Lung (tissue), 12 donors: ENCODE results near the gene DOC2B. TPM values are rescaled to one million over a fixed set of nuclear protein-coding genes. Genes with fewer than 3 reads are reported as not detected.
"Not testable (repeated sequence)": the region's sequence is repeated elsewhere in the genome, so short reads cannot be mapped to it uniquely, and the experiment has no call there.

Experiments
- ATAC-seq: fragments of 200-7000 bp; cut with Tn5 transposase; one replicate; pipeline ENCODE4 v1.9.1; 2020; ENCODE audit warnings: moderate number of reproducible peaks; ENCODE audit not compliant: insufficient read depth, low FRiP score
- DNase-seq, 3 donors: peaks; one replicate each; pipeline ENCODE4 v3.0.0-alpha.2; 2013 to 2017
- H3K27ac ChIP-seq, 2 donors: one replicate each; pipeline ENCODE4 v1.5.1; 2013; ENCODE audit warnings: mild to moderate bottlenecking in 2 of 2, moderate library complexity in 2 of 2, control low read depth in 1 of 2, inconsistent platforms in 1 of 2, low read depth in 1 of 2, low read length in 1 of 2
- H3K27me3 ChIP-seq, 3 donors: one replicate each; pipeline ENCODE4 v1.5.1; 2013; ENCODE audit warnings: low read length in 2 of 3; ENCODE audit not compliant: control insufficient read depth in 3 of 3, insufficient read depth in 3 of 3
- H3K36me3 ChIP-seq, 4 donors: one replicate each; pipeline ENCODE4 v1.5.1; 2013; ENCODE audit warnings: low read length in 4 of 4, mild to moderate bottlenecking in 1 of 4, moderate library complexity in 1 of 4; ENCODE audit not compliant: control insufficient read depth in 4 of 4, insufficient read depth in 4 of 4
- H3K4me1 ChIP-seq, 5 donors: one replicate each; pipeline ENCODE4 v1.5.1; 2013; ENCODE audit warnings: low read length in 5 of 5, mild to moderate bottlenecking in 2 of 5, moderate library complexity in 1 of 5; ENCODE audit not compliant: control insufficient read depth in 5 of 5, insufficient read depth in 5 of 5
- H3K4me3 ChIP-seq: one replicate; pipeline ENCODE4 v1.5.1; 2013; ENCODE audit warnings: mild to moderate bottlenecking, control low read depth, moderate library complexity
- H3K9ac ChIP-seq, 2 donors: one replicate each; pipeline ENCODE4 v1.5.1; 2013; ENCODE audit warnings: low read length in 2 of 2, control low read depth in 1 of 2; ENCODE audit not compliant: insufficient read depth in 1 of 2
- H3K9me3 ChIP-seq, 4 donors: one replicate each; pipeline ENCODE4 v1.5.1; 2013; ENCODE audit warnings: low read length in 3 of 4, mild to moderate bottlenecking in 1 of 4, moderate library complexity in 1 of 4; ENCODE audit not compliant: control insufficient read depth in 4 of 4, insufficient read depth in 3 of 4
- WGBS, 2 donors: extraction: QIAGEN DNeasy Blood & Tissue Kit; methylation state at CpG; one replicate each; pipeline ENCODE4 v1.1.7; 2013; 5-methylcytosine and 5-hydroxymethylcytosine counted together
- polyA plus RNA-seq, 2 donors: library from polyadenylated mRNA; stranded (reverse); fragments of 200-250 nt; gene quantifications; one replicate each; pipeline ENCODE4 v1.2.1, GENCODE V29; 2013
- total RNA-seq, 2 donors: library from RNA; depleted of rRNA in 1 of 2; stranded (reverse); fragments of >200 nt in 1 of 2; gene quantifications; one replicate each; pipeline ENCODE4 v1.2.1, GENCODE V29; 2014 to 2021
- TF ChIP-seq, protein P1 (sequence below): IDR thresholded peaks from 2 replicates; pipeline ENCODE4 v1.5.1; 2012; ENCODE audit warnings: mild to moderate bottlenecking; ENCODE audit errors: control extremely low read depth, extremely low read depth
- donor health status: control.
- donor health status: control.
- donor health status: Bipolar disorder and iron deficiency.
- donor health status: healthy.
- donor health status: DM: yes; HTN: yes; CAD: no.

The DOC2B gene
- total and polyA plus RNA-seq, 4 donors, result 3.0 to 7.5 (median 5.3) TPM

DNA sequence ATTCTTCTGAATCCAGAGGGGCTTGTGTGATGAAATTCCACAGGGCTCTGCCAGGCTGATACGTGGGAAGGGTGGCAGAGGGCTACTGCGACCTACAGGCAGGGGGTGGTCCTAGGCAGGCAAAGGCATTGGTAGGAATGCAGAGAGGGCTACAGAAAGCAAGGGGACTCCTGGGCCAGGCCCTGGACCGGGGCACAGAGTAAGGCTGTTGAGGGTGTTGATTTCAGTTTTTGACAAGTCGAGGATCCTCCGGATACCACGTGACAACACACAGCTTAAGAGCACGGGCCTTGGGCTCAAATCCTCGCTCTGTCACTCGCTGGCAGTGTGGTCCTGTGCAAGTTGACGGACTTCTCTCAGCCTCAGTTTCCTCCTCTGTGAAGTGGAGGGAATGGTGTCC, 19.1 kb upstream of the DOC2B start:
- Histone ChIP-seq H3K27ac (peak overlapping the region in 1 of 2 donors; percentile 26), H3K36me3 (no peaks in the 10 kb centered on the region), H3K4me1 (peaks cover 0 to 19% (median 0%) of the 10 kb centered on the region in 5 donors), H3K4me3 (no peak overlapping the region), H3K9ac (no peak overlapping the region), H3K9me3 (no peaks in the 10 kb centered on the region), H3K27me3 (peaks cover 0 to 5% (median 0%) of the 10 kb centered on the region in 3 donors)
- ATAC-seq (no peak), DNase-seq (peak in 1 of 3 donors; percentile 20)
- 63 to 67% methylated on average over 10 of the region's 10 CpGs for WGBS, 2 donors
- TF ChIP-seq, protein P1, sequence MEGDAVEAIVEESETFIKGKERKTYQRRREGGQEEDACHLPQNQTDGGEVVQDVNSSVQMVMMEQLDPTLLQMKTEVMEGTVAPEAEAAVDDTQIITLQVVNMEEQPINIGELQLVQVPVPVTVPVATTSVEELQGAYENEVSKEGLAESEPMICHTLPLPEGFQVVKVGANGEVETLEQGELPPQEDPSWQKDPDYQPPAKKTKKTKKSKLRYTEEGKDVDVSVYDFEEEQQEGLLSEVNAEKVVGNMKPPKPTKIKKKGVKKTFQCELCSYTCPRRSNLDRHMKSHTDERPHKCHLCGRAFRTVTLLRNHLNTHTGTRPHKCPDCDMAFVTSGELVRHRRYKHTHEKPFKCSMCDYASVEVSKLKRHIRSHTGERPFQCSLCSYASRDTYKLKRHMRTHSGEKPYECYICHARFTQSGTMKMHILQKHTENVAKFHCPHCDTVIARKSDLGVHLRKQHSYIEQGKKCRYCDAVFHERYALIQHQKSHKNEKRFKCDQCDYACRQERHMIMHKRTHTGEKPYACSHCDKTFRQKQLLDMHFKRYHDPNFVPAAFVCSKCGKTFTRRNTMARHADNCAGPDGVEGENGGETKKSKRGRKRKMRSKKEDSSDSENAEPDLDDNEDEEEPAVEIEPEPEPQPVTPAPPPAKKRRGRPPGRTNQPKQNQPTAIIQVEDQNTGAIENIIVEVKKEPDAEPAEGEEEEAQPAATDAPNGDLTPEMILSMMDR, result no peak

DNA sequence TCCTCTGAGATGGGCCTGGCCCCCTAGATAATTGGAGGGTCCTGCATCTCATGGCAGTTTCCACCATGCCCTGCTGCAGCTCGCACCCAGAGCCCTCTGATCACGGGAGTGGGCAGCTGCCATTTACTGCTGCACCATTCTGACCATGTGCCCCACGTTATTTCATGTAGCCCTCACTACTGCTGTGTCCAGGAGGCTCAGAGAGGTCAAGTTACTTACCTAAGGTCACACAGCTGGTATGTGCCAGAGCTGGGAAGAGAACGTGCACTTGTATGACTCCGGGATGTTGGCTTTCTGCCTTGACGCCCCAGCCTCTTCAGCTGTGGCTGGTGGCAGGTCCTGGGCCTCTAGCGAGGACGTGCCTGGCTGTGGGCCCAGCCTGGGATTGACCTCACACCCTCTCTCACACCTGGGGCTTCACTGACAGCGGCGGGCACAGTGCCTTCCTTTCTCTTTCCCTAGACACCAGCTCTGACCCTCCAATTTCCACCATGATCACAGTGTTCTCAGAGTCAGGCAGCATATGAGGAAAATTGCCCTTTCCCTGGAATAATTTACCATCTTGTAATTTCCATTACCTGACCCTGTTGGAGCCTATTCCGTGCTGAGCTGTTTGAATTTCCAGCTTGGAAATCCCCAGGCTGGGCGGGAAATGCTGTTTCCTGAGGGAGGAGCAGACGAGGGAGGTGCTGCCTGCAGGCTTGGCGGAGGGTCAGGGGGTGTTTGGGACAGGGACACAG, 18.5 kb upstream of the DOC2B start:
- ATAC-seq (peak; percentile 53), DNase-seq (peak; percentile 46 to 63 (median 57))
- Histone ChIP-seq H3K4me3 (no peak overlapping the region), H3K9me3 (no peaks in the 10 kb centered on the region), H3K27me3 (peaks cover 0 to 5% (median 0%) of the 10 kb centered on the region in 3 donors), H3K4me1 (peaks cover 0 to 19% (median 0%) of the 10 kb centered on the region in 5 donors), H3K9ac (no peak overlapping the region), H3K27ac (peak overlapping the region in 1 of 2 donors; percentile 32), H3K36me3 (no peaks in the 10 kb centered on the region)
- TF ChIP-seq, protein P1, result no peak
- WGBS, 2 donors, result 41 to 67% methylated on average over 14 of the region's 14 CpGs

- TF ChIP-seq, protein P1, result no peak
- Histone ChIP-seq H3K9me3 (no peaks in the 10 kb centered on the region), H3K4me1 (peaks cover 0 to 22% (median 0%) of the 10 kb centered on the region in 5 donors), H3K36me3 (no peaks in the 10 kb centered on the region), H3K27me3 (peaks cover 0 to 5% (median 0%) of the 10 kb centered on the region in 3 donors), H3K4me3 (no peak overlapping the region), H3K27ac (no peak overlapping the region), H3K9ac (no peak overlapping the region)
- ATAC-seq (no peak), DNase-seq (peak; percentile 67 to 90 (median 82))
- 2 to 4% methylated on average over 8 of the region's 8 CpGs for WGBS, 2 donors
Measured at GRCh38 chr17:199191-199604, 17.7 kb upstream of the DOC2B start.

DNA sequence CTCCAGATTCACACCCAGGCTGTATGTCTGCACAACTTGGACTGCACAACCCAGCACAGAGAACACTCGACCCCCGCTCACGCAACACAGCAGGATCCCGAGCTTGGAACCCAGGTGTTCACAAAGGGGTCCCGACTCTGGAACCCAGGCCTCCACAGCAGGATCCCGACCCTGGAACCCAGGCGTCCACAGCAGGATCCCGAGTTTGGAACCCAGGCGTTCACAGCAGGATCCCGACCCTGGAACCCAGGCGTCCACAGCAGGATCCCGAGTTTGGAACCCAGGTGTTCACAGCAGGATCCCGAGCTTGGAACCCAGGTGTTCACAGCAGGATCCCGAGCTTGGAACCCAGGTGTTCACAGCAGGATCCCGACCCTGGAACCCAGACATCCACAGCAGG, 16.8 kb upstream of the DOC2B start:
- H3K4me3 ChIP-seq, H3K27me3 ChIP-seq: not testable (repeated sequence)

More for the DNA sequence above, 16.8 kb upstream of the DOC2B start:
- not testable (repeated sequence) for ATAC-seq, H3K36me3 ChIP-seq, H3K9ac ChIP-seq, H3K9me3 ChIP-seq, H3K27ac ChIP-seq, DNase-seq
- 91 to 92% methylated on average over 15 of the region's 15 CpGs for WGBS, 2 donors
- H3K4me1 ChIP-seq, result peaks cover 0 to 22% (median 0%) of the 10 kb centered on the region in 5 donors
